ENCODE data around the gene SH2D3A.

Gene SH2D3A

DNA sequence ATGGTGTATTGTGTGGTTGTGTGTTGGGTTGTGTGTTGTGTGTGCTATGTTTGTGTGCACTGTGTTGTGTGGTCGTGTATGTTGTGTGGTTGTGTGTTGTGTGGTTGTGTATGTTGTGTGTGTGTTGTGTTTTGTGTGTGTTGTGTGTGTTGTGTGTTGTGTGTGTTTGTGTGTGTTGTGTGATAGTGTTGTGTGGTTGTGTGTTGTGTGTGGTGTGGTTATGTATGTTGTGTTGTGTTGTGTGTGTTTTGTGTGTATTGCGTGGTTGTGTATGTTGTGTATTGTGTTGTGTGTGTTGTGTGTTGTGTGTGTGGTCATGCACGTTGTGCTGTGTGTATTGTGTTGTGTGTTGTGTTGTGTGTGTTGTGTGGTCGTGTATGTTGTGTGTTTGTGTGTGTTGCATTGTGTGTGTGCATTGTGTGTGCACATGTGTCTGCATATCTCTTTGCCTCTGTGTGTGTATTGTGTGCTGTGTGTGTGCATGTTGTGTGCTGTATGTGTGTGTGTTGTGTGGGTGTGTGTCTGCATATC lies 49.7 kb downstream of the SH2D3A start:
- Histone ChIP-seq H3K79me2 (ENCODE audit: low read length) (no peaks in the 10 kb centered on the region), H3K4me2 (ENCODE audit: low read depth, low read length) (no peak overlapping the region), H3K9me3 (replicated peaks; ENCODE audit: insufficient read depth, low read length) (no peaks in the 10 kb centered on the region), H4K20me1 (ENCODE audit: insufficient read depth, low read length) (no peaks in the 10 kb centered on the region), H3F3A (ENCODE audit: insufficient read depth, low read length) (no peaks in the 10 kb centered on the region; the same call in 1 of the 2 replicates), H3K27ac (ENCODE audit: low read length) (no peak overlapping the region), H3K4me3 (ENCODE audit: low read length) (no peak overlapping the region), H3K36me3 (replicated peaks; ENCODE audit: insufficient read depth, low read length) (no peaks in the 10 kb centered on the region), H3K27me3 (replicated peaks; ENCODE audit: insufficient read depth, low read length) (peaks cover 39% of the 10 kb centered on the region), H3K4me1 (ENCODE audit: low read length) (no peaks in the 10 kb centered on the region), H3K9ac (ENCODE audit: low read length) (no peak overlapping the region), H2AFZ (ENCODE audit: low read length) (no peak overlapping the region), H3K9me2 (replicated peaks; ENCODE audit: insufficient read depth, low read length) (no peaks in the 10 kb centered on the region)
- TF ChIP-seq EZH2 (optimal IDR thresholded peaks at IDR 0.05; ENCODE audit: low read depth, low read length) (no peak), EZH2phosphoT487 (IDR thresholded peaks at IDR 0.05; ENCODE audit: low read length) (no peak)
- TF ChIP-seq, protein P1, sequence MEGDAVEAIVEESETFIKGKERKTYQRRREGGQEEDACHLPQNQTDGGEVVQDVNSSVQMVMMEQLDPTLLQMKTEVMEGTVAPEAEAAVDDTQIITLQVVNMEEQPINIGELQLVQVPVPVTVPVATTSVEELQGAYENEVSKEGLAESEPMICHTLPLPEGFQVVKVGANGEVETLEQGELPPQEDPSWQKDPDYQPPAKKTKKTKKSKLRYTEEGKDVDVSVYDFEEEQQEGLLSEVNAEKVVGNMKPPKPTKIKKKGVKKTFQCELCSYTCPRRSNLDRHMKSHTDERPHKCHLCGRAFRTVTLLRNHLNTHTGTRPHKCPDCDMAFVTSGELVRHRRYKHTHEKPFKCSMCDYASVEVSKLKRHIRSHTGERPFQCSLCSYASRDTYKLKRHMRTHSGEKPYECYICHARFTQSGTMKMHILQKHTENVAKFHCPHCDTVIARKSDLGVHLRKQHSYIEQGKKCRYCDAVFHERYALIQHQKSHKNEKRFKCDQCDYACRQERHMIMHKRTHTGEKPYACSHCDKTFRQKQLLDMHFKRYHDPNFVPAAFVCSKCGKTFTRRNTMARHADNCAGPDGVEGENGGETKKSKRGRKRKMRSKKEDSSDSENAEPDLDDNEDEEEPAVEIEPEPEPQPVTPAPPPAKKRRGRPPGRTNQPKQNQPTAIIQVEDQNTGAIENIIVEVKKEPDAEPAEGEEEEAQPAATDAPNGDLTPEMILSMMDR (IDR thresholded peaks at IDR 0.05; ENCODE audit: low read length): no peak
- DNase-seq: no peak

DNA sequence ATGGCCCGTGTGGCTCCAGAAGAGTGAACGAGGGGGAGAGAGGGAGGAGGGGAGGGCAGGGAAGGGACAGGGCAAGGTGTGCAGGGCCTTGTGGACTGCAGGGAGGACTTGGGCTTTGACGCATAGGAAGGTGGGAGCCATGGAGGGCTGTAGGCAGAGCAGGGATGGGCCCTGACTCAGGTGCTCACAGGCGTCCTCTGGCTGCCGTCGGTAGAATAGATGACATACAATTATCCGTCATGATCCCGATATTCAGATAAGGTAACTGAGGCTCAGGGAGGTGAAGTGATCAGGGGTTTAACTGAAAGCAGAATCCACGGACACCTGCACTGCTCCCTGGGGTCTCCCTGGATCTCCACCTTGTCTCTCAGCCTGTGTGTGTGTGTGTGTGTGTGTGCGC lies 50.2 kb downstream of the SH2D3A start:
- no peaks in the 10 kb centered on the region for H4K20me1 ChIP-seq (ENCODE audit: insufficient read depth, low read length)
- no peak overlapping the region for H2AFZ ChIP-seq (ENCODE audit: low read length)
- no peak overlapping the region for H3K4me2 ChIP-seq (ENCODE audit: low read depth, low read length)
- H3K79me2 ChIP-seq (ENCODE audit: low read length): no peaks in the 10 kb centered on the region
- H3F3A ChIP-seq (ENCODE audit: insufficient read depth, low read length): no peaks in the 10 kb centered on the region
- H3K4me3 ChIP-seq (ENCODE audit: low read length): no peak overlapping the region
- TF ChIP-seq, protein P1 (IDR thresholded peaks at IDR 0.05; ENCODE audit: low read length): peak; percentile 30
- TF ChIP-seq EZH2 (optimal IDR thresholded peaks at IDR 0.05; ENCODE audit: low read depth, low read length): no peak
- no peaks in the 10 kb centered on the region for H3K36me3 ChIP-seq (replicated peaks; ENCODE audit: insufficient read depth, low read length)
- H3K27me3 ChIP-seq (replicated peaks; ENCODE audit: insufficient read depth, low read length): peaks cover 41% of the 10 kb centered on the region
- DNase-seq: no peak
- no peak overlapping the region for H3K27ac ChIP-seq (ENCODE audit: low read length)
- H3K9ac ChIP-seq (ENCODE audit: low read length): no peak overlapping the region
- H3K9me3 ChIP-seq (replicated peaks; ENCODE audit: insufficient read depth, low read length): no peaks in the 10 kb centered on the region
- H3K4me1 ChIP-seq (ENCODE audit: low read length): no peaks in the 10 kb centered on the region
- H3K9me2 ChIP-seq (replicated peaks; ENCODE audit: insufficient read depth, low read length): no peaks in the 10 kb centered on the region

DNA sequence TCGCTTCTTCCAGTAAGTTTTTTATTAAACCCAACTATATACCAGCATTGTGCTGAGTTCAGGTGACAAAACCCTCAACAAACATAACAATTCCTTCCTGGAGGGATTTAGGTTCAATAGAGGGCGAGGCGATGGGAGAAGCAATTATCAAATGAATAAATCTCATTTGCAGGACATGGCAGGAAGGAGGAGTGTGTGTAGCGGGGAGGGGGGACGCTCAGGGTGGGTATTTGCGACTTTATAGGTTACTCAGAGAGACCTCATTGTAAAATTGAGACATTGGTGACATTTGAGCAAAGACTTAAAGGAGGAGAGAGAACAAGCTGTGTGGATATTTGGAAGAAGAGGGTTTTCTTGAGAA lies 50.6 kb downstream of the SH2D3A start:
- Histone ChIP-seq H3K27ac (ENCODE audit: low read length) (no peak overlapping the region), H3K27me3 (replicated peaks; ENCODE audit: insufficient read depth, low read length) (peaks cover 46% of the 10 kb centered on the region), H3K4me2 (ENCODE audit: low read depth, low read length) (no peak overlapping the region), H3K79me2 (ENCODE audit: low read length) (no peaks in the 10 kb centered on the region), H3K36me3 (replicated peaks; ENCODE audit: insufficient read depth, low read length) (no peaks in the 10 kb centered on the region), H3K4me3 (ENCODE audit: low read length) (no peak overlapping the region), H3F3A (ENCODE audit: insufficient read depth, low read length) (no peaks in the 10 kb centered on the region), H3K4me1 (ENCODE audit: low read length) (no peaks in the 10 kb centered on the region), H4K20me1 (ENCODE audit: insufficient read depth, low read length) (no peaks in the 10 kb centered on the region), H3K9ac (ENCODE audit: low read length) (no peak overlapping the region), H3K9me3 (replicated peaks; ENCODE audit: insufficient read depth, low read length) (no peaks in the 10 kb centered on the region), H3K9me2 (replicated peaks; ENCODE audit: insufficient read depth, low read length) (no peaks in the 10 kb centered on the region), H2AFZ (ENCODE audit: low read length) (no peak overlapping the region)
- DNase-seq: no peak
- TF ChIP-seq, protein P1 (IDR thresholded peaks at IDR 0.05; ENCODE audit: low read length): no peak
- TF ChIP-seq EZH2phosphoT487 (IDR thresholded peaks at IDR 0.05; ENCODE audit: low read length): no peak
- TF ChIP-seq EZH2 (optimal IDR thresholded peaks at IDR 0.05; ENCODE audit: low read depth, low read length): no peak
